Measurements from ENCODE around the gene SMC4.

SMC4 gene

GRCh38 chr3:160479376-160479775 lies 79.9 kb downstream of the SMC4 start:
- no peak for TF ChIP-seq CTCF (IDR thresholded peaks at IDR 0.05; ENCODE audit: low read length, missing control alignments)
- DNase-seq (ENCODE audit: low read depth) = no peak
- H3K4me3 ChIP-seq (replicated peaks; ENCODE audit: low read depth, low read length) = no peak overlapping the region

DNA sequence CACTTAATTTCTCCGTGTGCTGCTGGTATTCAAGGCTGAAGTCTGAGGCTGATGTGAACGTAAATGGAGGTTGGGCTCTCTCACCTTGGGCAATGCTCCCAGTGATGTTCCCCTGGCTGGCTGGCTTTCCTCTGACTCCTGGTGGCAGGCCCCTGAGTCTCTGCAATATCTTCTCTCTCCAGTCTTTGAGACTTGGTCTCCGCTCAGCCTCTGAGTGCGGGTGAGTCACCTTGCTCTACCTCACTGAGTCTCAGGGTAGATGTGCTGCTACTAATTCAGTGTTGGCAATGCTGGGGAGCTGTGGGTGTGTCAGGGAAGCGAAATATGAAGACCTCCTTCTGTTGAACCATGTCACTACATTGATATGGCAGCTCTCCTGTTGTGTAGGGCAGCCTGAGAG lies 81.5 kb downstream of the SMC4 start:
- TF ChIP-seq CTCF (IDR thresholded peaks at IDR 0.05; ENCODE audit: low read length, missing control alignments) = no peak
- DNase-seq (ENCODE audit: low read depth) = no peak

DNA sequence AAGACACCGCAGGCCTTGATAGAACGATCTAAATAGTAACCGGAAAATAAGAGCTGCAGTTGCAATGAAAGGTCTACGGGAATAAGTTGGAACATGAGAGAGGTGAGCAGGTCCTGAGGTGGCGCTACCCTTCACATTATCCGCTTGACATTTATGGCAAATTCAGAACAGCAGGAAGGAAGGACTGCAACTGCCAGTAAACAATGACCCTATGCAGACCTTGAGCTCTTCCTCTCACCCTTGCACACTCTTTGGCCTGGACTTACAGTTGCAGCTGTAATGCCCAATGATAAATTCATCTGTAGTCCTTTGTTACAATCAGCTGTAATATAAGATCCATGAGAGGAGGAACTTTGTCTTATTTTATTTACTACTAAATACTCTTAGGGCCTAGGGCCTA lies 82.4 kb downstream of the SMC4 start:
- DNase-seq (ENCODE audit: low read depth) = no peak
- H3K4me3 ChIP-seq (replicated peaks; ENCODE audit: low read depth, low read length) = no peak overlapping the region
- no peak for TF ChIP-seq CTCF (IDR thresholded peaks at IDR 0.05; ENCODE audit: low read length, missing control alignments)

More for the DNA sequence above, 81.5 kb downstream of the SMC4 start:
- H3K4me3 ChIP-seq (replicated peaks; ENCODE audit: low read depth, low read length) = no peak overlapping the region

DNA sequence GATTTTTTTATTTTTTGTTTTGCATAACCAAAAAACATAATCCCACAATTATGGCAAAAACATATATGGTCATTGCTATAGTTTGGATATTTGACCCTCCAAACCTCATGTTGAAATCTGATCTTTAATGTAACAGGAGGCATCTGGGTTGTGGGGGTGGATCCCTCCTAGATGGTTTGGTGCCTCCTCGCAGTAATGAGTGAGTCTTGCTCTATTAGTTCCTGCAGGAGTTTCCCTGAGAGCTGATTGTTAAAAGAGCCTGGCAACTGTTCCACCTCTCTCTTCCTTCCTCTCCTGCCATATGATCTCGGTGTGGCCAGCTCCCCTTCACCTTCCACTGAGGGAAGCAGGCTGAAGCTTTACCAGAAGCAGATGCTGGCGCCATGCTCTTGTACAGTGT lies 83.3 kb downstream of the SMC4 start:
- no peak for DNase-seq (ENCODE audit: low read depth)
- no peak for TF ChIP-seq CTCF (IDR thresholded peaks at IDR 0.05; ENCODE audit: low read length, missing control alignments)
- no peak overlapping the region for H3K4me3 ChIP-seq (replicated peaks; ENCODE audit: low read depth, low read length)

Measured in fibroblast of pulmonary artery (primary cell).